ENCODE measurements around the gene RNF26.

- TF ChIP-seq CREM (CRISPR knock-in tag; IDR thresholded peaks at IDR 0.05), result no peak
- TF ChIP-seq, protein P1, sequence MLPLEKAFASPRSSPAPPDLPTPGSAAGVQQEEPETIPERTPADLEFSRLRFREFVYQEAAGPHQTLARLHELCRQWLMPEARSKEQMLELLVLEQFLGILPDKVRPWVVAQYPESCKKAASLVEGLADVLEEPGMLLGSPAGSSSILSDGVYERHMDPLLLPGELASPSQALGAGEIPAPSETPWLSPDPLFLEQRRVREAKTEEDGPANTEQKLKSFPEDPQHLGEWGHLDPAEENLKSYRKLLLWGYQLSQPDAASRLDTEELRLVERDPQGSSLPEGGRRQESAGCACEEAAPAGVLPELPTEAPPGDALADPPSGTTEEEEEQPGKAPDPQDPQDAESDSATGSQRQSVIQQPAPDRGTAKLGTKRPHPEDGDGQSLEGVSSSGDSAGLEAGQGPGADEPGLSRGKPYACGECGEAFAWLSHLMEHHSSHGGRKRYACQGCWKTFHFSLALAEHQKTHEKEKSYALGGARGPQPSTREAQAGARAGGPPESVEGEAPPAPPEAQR (CRISPR knock-in tag; IDR thresholded peaks at IDR 0.05), result no peak
- TF ChIP-seq USF1 (CRISPR knock-in tag; IDR thresholded peaks at IDR 0.05), result no peak
- TF ChIP-seq, protein P2, sequence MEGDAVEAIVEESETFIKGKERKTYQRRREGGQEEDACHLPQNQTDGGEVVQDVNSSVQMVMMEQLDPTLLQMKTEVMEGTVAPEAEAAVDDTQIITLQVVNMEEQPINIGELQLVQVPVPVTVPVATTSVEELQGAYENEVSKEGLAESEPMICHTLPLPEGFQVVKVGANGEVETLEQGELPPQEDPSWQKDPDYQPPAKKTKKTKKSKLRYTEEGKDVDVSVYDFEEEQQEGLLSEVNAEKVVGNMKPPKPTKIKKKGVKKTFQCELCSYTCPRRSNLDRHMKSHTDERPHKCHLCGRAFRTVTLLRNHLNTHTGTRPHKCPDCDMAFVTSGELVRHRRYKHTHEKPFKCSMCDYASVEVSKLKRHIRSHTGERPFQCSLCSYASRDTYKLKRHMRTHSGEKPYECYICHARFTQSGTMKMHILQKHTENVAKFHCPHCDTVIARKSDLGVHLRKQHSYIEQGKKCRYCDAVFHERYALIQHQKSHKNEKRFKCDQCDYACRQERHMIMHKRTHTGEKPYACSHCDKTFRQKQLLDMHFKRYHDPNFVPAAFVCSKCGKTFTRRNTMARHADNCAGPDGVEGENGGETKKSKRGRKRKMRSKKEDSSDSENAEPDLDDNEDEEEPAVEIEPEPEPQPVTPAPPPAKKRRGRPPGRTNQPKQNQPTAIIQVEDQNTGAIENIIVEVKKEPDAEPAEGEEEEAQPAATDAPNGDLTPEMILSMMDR (IDR thresholded peaks at IDR 0.05), result no peak
- no peak for TF ChIP-seq JUN (CRISPR knock-in tag; IDR thresholded peaks at IDR 0.05)
- TF ChIP-seq SMAD3 (CRISPR knock-in tag; IDR thresholded peaks at IDR 0.05; ENCODE audit: borderline replicate concordance), result no peak
- TF ChIP-seq, protein P3, sequence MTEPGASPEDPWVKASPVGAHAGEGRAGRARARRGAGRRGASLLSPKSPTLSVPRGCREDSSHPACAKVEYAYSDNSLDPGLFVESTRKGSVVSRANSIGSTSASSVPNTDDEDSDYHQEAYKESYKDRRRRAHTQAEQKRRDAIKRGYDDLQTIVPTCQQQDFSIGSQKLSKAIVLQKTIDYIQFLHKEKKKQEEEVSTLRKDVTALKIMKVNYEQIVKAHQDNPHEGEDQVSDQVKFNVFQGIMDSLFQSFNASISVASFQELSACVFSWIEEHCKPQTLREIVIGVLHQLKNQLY (CRISPR knock-in tag; IDR thresholded peaks at IDR 0.05), result no peak
- no peak for TF ChIP-seq RELA (CRISPR knock-in tag; IDR thresholded peaks at IDR 0.05; ENCODE audit: borderline replicate concordance)
- TF ChIP-seq ZNF532 (CRISPR knock-in tag; IDR thresholded peaks at IDR 0.05; ENCODE audit: borderline replicate concordance), result no peak
- no peak for TF ChIP-seq ELF4 (CRISPR knock-in tag; IDR thresholded peaks at IDR 0.05; ENCODE audit: low read depth)
- TF ChIP-seq, protein P4, sequence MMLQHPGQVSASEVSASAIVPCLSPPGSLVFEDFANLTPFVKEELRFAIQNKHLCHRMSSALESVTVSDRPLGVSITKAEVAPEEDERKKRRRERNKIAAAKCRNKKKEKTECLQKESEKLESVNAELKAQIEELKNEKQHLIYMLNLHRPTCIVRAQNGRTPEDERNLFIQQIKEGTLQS (CRISPR knock-in tag; conservative IDR thresholded peaks at IDR 0.05), result no peak
- no peak for TF ChIP-seq MAX (CRISPR knock-in tag; IDR thresholded peaks at IDR 0.05)
Measured at GRCh38 chr11:119320240-119320775, 14.0 kb upstream of the RNF26 start.
